NCI-H748 treated with DMSO at 0.1 percent for 48 hours (cell line): Measurements from ENCODE around the gene AP1B1.

Experiments
- DNase-seq: peaks from one replicate; lab custom pipeline; 2025; lab: John Stamatoyannopoulos, UW

The AP1B1 gene

GRCh38 chr22:29331658-29332300 lies 56.6 kb downstream of the AP1B1 start:
- DNase-seq = no peak

- DNase-seq = no peak
Measured at GRCh38 chr22:29331213-29331612, 57.2 kb downstream of the AP1B1 start.

- DNase-seq = no peak
Measured at GRCh38 chr22:29330753-29331152, 57.6 kb downstream of the AP1B1 start.

GRCh38 chr22:29330291-29330690 lies 58.1 kb downstream of the AP1B1 start:
- DNase-seq = no peak

- no peak for DNase-seq
Measured at GRCh38 chr22:29329581-29329980, 58.8 kb downstream of the AP1B1 start.

- no peak for DNase-seq
Measured at GRCh38 chr22:29328566-29329500, 59.5 kb downstream of the AP1B1 start.

- no peak for DNase-seq
Measured at GRCh38 chr22:29328055-29328454, 60.3 kb downstream of the AP1B1 start.

- no peak for DNase-seq
Measured at GRCh38 chr22:29327089-29327764, 61.1 kb downstream of the AP1B1 start.

- no peak for DNase-seq
Measured at GRCh38 chr22:29326481-29326880, 61.9 kb downstream of the AP1B1 start.

GRCh38 chr22:29325785-29326315 lies 62.5 kb downstream of the AP1B1 start:
- DNase-seq = no peak

GRCh38 chr22:29325356-29325755 lies 63.0 kb downstream of the AP1B1 start:
- DNase-seq = no peak

- no peak for DNase-seq
Measured at GRCh38 chr22:29323641-29324040, 64.7 kb downstream of the AP1B1 start.

- no peak for DNase-seq
Measured at GRCh38 chr22:29320546-29320945, 67.8 kb downstream of the AP1B1 start.

GRCh38 chr22:29319072-29319471 lies 69.3 kb downstream of the AP1B1 start:
- no peak for DNase-seq

GRCh38 chr22:29317827-29318454 lies 70.4 kb downstream of the AP1B1 start:
- no peak for DNase-seq

GRCh38 chr22:29316141-29316828 lies 72.1 kb downstream of the AP1B1 start:
- no peak for DNase-seq

GRCh38 chr22:29315286-29316140 lies 72.9 kb downstream of the AP1B1 start, which contains the start of gene RASL10A:
RASL10A (minus strand) TSS chr22:29315697; CDS start chr22:29315246, 451 bp downstream.
- DNase-seq = no peak

- no peak for DNase-seq
Measured at GRCh38 chr22:29314537-29315285, 73.7 kb downstream of the AP1B1 start.
